B cell (primary cell): Measurements from ENCODE around the gene RASA3.

Source experiments
- EZH2 ChIP-seq: IDR thresholded peaks from 2 replicates; pipeline ENCODE4 v1.6.1; 2012; ENCODE audit warnings: borderline replicate concordance, low read depth, mild to moderate bottlenecking, moderate library complexity, low read length; ENCODE audit not compliant: insufficient read depth, poor library complexity, severe bottlenecking
- TF ChIP-seq, protein P1 (sequence below): fragments of 200-600 bp; IDR thresholded peaks from one replicate; pipeline ENCODE4 v1.8.0; 2022; ENCODE audit warnings: antibody characterized with exemption, mild to moderate bottlenecking

DNA sequence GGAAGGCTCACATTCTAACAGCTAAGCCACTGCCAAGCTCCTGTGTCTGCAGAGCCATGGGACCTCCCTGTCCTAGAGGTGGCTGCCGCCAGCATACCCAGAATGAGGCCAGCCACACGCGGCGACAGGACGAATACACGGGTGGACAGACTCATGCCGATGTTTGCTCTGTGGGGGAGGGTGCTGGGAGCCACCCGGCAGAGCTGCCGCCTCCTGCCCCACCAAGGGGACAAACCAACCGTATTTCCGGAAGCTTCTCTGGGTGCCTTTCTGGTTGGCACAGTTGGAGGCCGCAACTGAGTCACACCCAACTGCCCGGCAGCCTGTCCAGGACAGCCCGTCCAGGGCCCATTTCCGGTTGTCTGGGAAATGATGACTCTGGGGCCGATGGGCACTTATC lies 178.9 kb downstream of the RASA3 start:
- TF ChIP-seq, protein P1, sequence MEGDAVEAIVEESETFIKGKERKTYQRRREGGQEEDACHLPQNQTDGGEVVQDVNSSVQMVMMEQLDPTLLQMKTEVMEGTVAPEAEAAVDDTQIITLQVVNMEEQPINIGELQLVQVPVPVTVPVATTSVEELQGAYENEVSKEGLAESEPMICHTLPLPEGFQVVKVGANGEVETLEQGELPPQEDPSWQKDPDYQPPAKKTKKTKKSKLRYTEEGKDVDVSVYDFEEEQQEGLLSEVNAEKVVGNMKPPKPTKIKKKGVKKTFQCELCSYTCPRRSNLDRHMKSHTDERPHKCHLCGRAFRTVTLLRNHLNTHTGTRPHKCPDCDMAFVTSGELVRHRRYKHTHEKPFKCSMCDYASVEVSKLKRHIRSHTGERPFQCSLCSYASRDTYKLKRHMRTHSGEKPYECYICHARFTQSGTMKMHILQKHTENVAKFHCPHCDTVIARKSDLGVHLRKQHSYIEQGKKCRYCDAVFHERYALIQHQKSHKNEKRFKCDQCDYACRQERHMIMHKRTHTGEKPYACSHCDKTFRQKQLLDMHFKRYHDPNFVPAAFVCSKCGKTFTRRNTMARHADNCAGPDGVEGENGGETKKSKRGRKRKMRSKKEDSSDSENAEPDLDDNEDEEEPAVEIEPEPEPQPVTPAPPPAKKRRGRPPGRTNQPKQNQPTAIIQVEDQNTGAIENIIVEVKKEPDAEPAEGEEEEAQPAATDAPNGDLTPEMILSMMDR, result no peak
- no peak for TF ChIP-seq EZH2
